Stimulated activated CD4-positive, alpha-beta T cell treated with anti-CD3 and anti-CD28 coated beads, Interleukin-2, amount 100 ng/mL, for 24 hours (primary cell): Measurements from ENCODE around the gene DONSON.
"Not testable (repeated sequence)": the region's sequence is repeated elsewhere in the genome, so short reads cannot be mapped to it uniquely, and the experiment has no call there.

Experiments used
- DNase-seq, 2 donors: peaks; one replicate each; pipeline ENCODE4 v3.0.0-alpha.2; 2020

The DONSON gene

DNA sequence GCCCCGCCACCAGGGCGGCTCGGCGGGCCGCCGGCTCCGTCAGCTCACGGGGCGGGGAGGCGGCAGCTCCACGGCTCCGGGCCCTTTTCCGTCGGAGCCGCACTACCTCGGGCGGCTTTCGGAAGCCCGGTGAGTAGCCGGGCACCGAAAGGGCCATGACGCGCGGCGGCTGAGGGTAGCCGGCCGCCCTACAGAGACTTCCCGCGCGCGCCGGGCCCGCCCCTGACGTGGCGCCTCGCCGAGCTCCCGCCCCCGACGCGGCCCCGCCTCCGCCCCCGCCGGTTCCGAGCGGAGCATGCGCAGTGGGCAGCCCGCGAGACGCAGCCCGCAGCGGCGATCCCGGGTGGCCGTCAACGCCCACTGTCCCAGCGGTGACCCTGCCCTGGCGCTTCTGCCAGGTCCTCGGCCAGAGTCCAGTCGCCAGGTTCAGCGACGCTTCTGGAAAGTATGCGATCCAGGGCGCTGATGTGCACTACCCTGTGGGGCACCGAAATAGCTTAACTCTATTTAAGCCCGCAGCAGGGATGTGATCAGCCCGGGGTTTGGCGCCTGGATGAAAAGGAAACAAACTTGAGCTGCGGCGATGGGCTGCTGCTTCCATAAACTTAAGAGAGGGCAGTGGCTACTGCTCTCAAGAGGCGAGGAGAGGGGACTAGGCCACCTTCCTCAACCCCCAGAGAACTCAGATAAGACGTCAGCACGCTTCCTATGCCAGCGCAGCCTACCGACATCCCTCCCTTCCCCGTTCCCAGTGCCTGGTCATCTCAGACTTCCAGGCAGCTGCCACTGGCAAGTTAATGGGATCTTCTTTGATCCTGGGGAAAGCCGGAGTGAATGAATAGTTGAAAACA, at the start of gene DONSON:
TSS of gene DONSON (minus strand) at position 200 of the 851 bp plus-strand sequence. CDS start at position 157, 43 bp downstream.
- DNase-seq = peak; percentile 89 to 90

GRCh38 chr21:33634254-33634653, 45.8 kb upstream of the DONSON start:
- DNase-seq = no peak

DNA sequence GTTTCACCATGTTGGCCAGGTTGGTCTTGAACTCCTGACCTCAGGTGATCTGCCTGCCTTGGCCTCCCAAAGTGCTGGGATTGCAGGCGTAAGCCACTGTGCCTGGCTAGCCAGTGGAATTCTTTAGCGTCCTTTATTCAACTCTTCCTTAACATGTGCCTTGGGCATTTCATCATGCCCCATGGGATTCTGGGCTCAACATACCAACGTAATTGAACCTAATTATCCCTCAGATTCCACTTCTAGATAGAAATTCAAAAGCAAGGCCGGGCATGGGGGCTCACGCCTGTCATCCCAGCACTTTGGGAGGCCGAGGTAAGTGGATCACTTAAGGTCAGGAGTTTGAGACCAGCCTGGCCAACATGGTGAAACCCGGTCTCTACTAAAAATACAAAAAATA, 37.7 kb upstream of the DONSON start:
- not testable (repeated sequence) for DNase-seq

DNA sequence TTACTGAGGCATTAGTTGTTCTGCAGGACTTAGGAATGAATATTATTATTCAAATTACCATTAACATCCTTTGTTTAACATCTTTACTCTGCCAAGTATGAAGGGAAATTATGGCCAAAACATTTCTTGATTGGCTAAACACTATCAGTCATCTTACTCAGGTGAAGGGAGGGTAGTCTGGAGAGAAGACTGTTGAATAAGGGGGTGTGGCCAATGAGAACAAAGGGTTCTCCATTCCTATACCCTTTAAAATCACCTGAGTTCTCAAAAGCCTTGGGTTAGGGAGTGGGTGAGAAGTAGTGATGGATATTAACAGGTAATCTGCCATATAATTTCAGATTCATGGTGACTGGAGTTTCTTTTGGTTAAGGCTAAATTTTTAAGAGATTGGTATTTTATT, 33.8 kb upstream of the DONSON start:
- DNase-seq = no peak

DNA sequence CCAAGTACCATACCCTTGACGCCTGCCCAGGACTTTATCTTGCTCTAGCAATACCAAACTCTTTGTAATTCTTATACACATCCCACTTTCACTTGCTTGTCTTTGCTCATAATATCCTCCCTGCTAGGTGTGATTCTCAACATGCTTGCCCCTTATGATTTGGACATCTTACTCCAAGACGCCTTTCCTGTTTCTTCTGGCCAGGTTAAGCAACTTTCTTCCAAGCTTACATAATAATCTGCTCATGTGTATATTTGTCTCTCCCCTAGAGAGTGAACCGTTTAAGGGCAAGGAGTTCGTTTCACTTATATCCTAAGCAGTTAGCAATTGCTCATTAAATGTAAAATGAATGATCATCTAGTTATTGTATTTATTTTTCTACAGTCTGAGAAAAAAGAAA, 31.2 kb upstream of the DONSON start:
- DNase-seq = no peak

- no peak for DNase-seq
Measured at GRCh38 chr21:33618407-33618806, 29.9 kb upstream of the DONSON start.

GRCh38 chr21:33617565-33617964, 29.1 kb upstream of the DONSON start:
- DNase-seq = not testable (repeated sequence)

DNA sequence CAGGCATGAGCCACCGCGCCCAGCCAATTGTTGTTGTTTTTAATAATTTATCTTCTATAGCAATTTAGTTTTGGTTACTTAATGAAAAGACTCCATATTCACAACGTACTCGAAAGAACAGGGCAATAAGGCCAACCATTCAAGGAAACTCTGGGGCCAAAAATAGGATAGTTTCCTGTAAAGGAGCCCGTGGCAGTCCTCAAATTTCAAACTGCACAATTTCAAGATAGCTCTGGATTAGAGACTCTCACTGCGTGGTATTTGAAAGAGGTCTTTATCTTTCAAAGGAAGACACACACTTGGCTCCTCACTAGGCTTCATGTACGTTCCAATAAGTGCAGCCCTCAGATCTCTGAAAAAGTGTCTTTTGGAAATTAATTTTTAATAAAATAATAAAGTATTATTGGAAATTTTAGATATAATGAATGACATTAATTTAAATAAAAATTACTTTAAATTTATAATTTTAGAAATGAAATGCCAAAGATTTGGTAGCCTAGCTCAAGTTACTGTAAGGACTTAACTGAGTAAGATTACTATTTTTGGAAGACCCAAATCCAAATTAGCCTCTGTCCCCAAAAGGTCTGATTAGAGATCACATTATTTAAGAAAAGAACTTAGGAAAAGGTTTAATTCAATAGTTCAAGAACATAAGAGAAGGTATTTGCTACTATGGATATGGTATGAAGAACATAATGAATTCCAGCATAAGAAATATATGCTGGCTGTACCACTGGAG, 22.7 kb upstream of the DONSON start:
- no peak for DNase-seq

DNA sequence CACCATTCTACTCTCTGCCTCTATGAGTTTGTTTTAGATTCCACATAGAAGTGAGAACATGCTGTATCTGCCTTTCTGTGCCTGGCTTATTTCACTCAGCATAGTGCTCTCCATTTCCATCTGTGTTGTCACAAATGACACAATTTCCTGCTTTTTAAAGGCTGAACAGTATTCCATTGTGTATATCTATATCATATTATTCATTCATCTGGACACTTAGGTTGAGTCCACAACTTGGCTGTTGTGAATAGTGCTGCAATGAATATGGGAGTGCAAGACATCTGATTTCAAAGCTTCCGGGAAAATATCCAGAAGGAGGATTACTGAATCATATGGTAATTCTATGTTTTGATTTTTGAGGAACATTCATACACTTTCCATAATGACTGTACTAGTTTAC, 20.1 kb upstream of the DONSON start:
- DNase-seq = no peak

DNA sequence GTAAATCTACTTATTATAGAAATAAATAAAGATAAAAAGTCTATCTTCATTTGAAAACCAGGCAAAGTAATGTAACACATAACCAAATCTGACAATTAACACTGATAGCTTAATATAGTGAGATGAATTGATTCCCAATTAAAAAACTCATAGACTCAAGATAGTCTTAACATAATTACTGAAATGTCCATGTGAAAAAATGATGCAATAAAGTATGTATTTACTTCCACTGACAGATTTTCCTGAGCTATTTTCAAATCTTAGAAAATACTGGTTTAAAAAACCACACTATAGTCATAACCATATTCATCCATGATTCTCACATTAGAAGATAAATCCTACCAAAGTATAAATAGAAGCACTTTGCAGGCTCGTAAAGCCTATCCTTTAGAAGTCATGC, 9.6 kb upstream of the DONSON start:
- DNase-seq = no peak

- DNase-seq = peak; percentile 29 to 39
Measured at GRCh38 chr21:33587792-33588484, 546 bp downstream of the DONSON start.

- DNase-seq = no peak
Measured at GRCh38 chr21:33586927-33587326, 1.6 kb downstream of the DONSON start.

DNA sequence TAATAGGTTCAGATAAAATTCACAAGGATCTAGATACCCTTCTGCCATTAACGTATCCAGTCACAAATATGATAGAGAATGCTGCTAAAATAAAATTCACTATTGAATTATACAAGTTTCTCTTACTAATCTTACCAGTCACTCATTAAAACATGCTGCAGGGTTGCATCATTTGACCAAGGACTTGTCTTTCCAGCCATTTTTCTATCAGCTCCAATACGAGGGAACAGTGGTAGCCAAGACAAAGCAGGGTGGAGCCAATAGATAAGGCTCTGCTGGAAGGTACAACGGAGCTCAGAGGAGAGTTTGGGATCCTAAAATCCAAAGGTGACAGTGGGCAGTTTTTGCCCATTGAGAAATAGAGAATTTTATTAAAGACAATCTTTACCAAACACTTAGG, 4.0 kb downstream of the DONSON start:
- no peak for DNase-seq

- no peak for DNase-seq
Measured at GRCh38 chr21:33578959-33579542, 9.4 kb downstream of the DONSON start.

- DNase-seq = no peak
Measured at GRCh38 chr21:33578214-33578613, 10.3 kb downstream of the DONSON start.

GRCh38 chr21:33576741-33577141, 11.7 kb downstream of the DONSON start:
- DNase-seq = not testable (repeated sequence)

DNA sequence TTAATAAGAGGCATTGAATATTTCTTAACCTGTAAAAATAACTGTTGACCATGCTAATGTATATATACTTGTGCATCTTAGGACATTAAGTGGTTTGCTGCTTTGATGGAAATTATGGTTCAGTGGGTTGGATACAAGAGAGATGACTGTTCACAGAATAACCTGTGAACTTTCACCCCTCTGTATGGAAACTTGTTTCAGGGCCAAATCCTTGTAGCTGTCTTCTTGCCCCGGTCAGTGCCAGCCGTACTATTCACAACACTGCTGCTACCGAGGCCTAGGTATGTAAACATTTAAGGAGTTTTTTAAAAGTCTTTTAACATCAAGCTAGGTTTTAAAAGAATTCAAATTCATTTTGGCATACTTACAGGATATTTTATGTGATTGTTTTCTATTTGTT, 16.1 kb downstream of the DONSON start:
- no peak for DNase-seq

DNA sequence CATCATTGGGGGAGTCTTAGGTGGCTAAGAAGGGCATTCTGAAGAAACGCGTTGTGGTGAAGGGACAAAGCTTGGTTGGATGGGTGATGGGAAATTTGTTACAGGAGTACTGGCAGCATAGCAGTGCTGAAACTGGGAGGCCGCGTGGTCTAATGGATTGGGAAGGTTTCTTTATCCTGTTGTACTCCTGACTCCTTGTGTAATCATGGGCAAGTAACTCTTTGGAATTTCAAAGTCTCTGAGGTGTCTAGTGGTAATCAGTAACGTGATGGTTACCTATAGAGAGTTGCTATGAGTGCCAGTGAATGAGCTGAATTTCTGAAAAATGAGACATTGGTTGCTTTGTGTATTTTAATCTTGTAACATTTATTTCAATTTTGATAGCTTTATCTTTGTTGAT, 18.5 kb downstream of the DONSON start:
- no peak for DNase-seq

DNA sequence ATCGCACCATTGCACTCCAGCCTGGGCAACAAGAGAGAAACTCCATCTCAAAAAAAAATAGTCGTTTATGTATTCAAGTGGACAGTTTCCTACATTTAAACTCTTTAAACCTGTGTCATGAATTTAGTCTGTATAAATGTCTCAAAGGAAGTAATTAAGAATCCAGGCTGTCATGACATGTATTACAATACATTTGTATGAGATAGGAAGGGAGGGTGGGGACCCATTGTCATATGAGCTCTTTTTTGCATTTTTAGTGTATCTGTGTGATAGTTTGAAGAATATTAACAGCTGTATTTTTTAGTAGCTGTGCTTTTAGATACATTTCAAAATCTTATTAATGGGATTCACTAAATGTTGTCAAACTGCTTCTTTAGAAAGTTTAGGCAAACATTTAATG, 20.0 kb downstream of the DONSON start:
- no peak for DNase-seq

- no peak for DNase-seq
Measured at GRCh38 chr21:33567914-33568313, 20.6 kb downstream of the DONSON start.

DNA sequence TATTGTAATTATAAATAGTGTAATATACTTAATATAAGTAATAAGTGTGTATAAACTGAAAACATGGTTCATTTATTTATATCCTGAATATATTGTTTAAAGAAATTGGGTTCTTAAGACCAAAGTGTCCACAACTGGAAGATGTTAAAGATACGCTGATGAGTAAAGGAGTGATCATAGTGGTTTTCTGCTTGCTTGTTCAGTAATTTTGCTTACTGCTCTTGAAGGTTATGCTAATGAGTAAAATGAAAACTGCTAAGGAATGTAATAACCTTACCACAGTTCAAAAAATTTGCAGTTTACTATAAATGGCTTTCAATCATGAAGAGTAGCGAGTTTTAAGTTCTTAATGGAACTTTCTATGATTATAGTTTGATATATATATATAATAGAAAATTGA, 22.0 kb downstream of the DONSON start:
- DNase-seq = no peak

DNA sequence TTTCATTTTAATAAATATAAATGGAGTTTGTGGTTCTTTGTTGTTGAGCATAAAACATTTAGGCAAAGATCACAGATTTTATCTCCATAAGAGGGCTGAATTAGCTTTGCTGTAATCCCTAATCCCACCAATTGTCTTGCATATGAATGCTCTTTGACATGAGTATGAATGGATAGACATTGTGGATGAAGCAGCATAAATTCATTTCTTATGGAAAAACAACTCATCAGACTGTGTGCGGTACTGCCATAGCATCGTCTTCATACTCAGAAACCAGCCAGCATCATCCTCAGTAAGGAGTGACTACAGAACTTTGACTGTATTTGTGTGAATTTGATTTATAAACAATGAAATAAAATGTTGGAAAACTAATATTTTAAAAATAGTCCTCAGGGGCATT, 26.1 kb downstream of the DONSON start:
- no peak for DNase-seq

DNA sequence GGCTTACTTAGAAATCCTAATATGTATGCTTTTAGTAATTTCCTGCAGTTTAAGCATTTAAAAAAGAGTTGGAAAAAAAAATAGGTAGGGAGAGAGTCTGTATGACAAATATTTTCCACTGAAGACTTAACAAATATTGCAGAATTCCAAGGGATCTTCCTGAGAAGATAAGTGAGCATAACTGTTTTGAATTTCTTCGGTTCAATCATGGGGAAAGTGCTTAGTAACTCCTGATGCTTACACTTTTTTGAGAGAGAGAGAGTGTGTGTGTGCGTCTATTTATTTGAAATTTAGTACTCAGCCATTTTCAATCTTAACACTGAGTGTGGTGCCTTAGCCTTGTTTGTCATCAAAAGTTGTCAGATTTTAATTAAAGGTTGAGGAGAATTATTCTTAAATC, 27.1 kb downstream of the DONSON start:
- DNase-seq = no peak
